Activated CD4-positive, alpha-beta T cell treated with anti-CD3 and anti-CD28 coated beads, Interleukin-2, amount 50 U/mL, for 1 hour (primary cell): ENCODE results near the gene KCNK7.
A peak's percentile ranks its signal among the peaks of the same experiment; 100 is the strongest.

Experiments
- DNase-seq: peaks from one replicate; pipeline ENCODE4 v3.0.0-alpha.2; 2020

Gene KCNK7

DNA sequence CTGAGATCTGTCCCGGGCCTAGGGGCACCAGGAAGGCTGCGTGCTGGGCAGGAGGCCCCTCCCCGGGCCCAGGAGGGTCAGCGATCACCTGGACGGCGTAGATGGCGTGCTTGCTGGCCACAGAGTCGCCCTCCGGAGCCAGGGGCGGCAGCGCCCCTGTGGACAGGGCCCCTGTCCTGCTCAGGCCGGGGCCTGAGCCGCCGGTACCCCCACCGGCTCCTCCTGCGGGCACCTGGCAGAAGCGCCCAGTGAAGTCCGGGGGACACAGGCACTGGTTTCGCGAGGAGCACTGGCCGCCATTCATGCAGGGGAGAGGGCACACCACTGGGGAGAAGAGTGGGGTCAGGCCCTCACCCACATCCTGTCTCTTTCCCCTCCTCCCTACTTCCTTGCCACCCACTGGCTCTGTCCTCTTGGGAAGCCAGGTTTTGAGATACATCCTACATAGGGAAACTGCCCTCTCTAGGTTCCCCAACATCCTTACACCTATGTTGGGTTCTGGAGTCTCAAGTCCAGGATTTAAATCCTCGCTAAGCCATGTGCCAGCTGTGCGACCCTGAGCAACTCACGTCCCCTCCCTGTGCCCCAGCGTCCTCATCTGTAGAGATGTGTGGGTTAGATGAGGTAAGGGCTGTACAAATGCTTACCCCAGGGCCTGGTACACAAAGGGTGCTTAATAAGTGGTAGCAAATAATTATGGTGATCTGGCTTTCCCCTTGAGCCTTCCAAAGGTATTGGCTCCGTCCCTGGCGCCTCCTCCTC lies 41.4 kb downstream of the KCNK7 start:
- DNase-seq, result no peak

DNA sequence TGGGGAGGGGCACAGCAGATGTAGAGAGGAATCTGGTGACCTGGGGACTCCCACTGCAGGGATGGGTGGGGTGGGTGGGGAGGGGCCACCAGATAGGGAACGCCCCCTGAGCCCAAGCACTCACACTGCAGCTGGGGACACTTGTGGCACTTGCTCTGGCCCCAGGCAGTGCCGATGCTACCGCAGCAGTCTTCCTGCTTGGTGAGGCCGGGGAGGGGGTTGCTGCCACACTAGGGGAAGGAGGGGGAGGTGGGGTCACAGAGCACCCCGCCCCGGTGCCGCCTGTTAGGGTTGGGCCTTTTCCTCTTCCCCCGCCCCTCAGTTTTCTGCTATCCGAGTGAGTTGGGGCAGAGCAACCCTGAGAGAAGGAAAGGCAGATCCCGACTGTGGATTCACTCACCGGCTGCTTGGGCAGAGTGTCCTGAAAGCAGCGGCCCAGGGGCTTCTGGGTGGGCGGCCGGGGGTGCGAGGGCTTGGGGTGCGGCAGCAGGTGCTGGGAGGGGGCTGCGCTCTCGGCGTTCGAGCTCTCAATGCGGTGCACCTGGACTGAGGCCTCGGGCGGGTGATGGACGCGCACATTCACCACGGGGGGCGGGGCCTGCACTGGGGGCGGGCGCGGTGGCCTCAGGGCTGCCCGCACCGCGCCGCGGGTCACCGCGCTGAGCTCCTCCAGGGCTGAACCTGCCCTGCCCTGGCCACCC lies 42.1 kb downstream of the KCNK7 start:
- peak; percentile 74 for DNase-seq

DNA sequence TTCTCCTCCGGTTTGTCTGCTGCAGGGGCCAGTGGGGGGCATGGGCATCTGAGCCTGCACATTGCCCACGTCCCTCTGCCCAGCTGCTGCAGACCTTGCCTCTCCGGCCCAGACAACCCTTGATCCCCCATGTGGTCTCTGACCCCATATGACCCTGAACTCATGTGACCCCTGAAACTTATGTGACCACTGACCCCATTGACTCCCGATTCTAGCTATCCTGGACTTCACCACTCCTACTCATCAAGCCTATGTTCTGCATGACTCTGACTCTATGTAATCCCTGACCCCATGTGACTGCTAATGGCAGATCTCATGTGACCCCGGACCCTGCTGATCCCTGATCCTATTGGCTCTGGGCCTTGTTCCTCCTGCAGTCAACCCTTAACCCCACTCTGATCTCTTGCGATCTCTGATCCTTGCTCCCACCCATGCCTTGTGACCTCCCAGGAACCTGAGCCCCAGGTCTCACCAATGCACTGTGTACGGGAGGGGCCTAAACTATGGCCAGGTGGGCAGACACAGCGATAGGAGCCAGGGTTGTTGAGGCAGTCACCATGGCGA lies 43.1 kb downstream of the KCNK7 start:
- DNase-seq, result no peak

DNA sequence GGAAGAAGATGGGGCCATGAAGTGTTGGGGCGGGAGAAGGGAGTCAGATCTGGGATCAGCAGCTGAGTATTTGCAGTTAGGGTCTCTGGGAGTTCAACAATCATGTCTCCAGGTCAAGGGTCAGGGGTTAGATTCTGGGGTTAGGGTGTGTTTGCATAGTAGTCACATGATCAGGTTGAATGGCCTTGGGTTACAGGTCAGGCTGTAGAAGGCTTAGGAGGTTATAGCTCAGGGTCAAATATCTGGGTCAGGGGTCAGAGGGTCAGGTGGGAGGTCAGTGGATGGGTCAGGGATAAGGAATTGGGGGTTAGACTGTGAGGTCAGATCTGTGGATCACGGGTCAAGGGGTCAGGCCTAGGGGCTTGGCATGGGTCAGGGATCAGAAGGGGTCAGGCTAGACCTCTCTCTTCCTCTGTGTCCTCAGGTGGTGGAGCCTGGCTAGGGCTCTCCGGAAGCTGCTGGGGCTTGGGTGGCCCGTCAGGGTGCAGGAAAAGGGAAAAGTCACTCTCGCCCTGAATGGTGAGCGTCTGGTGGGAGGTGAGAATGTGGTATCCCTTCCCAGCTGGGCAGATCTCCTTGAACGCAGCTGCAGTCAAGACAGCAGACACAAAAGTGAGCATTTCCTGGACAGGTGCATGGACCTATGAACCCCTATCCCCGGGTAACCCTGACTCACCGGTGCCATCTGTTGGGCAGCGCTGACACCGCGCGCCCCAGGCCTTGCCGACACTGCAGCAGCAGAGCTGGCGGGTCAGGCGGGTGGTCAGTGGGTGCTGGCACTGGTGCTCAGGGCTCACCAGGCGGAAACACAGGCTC lies 43.8 kb downstream of the KCNK7 start:
- DNase-seq, result peak; percentile 64

DNA sequence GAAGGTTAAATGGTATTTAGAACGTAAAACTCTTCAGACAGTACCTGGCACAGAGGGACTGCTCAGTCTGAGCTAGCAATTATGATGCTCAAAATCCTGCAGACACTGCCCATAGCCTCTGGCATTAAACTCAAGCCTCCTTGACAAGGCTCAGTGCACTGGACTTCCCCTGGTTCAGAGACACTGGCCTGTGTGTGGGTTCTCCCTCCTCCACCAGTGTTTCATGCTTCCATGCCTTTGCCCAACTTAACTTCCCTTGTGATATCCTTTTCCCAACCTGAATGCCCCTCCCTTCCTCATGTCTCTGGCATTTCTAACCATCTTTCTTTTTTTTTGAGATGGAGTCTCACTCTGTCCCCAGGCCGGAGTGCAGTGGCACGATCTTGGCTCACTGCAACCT lies 46.5 kb downstream of the KCNK7 start:
- DNase-seq, result no peak

DNA sequence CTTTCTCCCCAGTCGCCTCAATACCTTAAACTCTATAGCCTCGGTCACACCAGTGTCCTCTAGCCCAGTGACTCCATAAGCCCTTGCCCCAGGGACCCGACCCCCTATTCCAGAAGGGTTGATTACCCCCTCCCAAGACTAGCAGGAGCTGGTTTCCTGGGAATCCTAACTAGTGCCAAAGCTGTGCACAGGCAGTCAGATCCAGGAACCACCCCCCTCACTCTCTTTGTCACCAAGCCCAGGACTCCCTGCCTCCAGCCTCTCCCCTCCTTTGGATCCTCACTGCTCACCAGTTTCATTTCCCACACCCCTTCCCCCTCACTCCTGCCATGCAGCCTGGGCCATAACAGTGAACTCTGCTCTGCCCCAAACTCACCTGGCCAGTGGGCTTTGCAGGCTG lies 47.2 kb downstream of the KCNK7 start:
- no peak for DNase-seq

DNA sequence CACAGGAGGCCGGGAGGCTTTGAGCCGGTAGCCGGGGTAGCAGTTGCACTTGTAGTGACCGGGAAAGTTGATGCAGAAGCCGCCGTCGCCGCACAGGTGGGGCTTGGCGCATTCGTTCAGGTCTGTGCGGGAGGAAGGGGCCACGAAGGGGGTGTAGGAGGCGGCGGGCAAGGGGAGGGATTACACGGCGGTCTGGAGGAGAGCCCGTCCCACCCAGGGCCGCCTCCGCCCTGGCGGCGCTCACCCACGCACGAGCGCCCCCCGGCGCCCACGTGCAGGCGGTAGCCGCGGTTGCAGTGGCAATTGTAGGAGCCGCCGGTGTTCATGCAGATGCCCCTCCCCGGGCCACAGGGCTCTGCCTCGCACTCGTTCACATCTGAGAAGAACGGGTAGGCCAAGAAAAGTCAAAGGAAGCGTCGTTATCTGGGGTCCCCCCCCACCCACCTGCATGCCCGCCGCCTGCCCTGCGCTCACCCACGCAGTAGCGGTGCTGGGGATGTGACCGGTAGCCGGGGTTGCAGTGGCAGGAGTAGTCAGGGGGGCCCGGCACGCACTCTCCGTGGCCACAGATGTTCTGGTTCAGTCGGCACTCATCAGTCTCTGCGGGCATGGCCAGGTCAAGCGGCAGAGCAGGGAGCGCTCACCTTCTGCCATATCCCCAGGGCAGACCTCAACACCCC lies 48.0 kb downstream of the KCNK7 start:
- DNase-seq, result peak; percentile 25

DNA sequence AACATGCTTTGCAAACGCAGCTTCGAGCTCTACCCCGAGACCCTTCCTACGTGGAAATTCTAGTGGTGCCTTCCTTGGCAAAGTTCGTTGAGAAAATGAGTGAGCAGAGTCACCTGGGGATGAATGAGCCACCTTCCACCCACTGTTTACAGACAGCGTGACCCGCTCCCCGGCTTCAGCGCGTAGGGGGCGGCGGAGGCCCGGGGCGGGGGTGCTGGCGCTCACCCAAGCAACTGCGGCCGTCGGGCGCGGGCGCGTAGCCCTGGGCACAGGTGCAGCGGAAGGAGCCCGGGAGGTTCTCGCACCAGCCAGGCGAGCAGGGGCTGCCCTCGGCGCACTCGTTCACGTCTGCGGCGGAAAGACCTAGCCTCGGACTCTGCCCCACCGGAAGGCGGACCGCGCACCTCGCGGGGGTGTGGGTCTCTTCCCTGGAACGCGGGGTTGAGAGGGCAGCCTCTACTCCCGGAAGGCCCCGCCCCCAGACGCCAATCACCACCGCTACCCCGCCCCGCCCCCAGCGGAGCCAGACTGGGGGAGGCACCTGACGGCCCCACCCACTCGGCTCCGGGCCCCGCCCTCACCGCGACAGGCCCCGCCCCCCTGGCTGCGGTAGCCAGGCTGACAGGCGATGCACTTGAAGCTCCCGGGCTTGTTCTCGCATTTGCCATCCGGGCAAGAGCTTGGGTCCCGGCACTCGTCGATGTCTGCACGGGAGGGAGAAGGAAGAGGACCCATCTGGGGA lies 49.2 kb downstream of the KCNK7 start:
- peak; percentile 99 for DNase-seq

DNA sequence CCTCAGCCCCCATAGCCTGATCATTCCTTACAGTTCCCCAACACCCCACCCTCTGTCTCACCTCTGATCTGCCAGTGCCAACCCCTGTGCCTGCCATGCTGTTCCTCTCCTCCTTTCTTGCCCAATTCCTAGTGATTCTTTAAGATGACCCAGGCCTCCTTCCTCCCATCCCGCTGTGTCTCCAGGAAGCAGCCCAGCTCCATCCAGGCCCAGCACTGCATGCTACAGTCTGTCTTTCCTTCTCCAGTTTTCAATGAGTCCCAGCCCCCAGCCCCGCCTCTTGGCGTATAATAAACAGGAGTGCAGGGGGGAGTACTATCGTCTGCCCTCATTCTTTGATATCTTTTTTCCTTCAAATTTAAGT lies 49.8 kb downstream of the KCNK7 start:
- no peak for DNase-seq
